Measurements from ENCODE around the gene INPP5D.

INPP5D gene

DNA sequence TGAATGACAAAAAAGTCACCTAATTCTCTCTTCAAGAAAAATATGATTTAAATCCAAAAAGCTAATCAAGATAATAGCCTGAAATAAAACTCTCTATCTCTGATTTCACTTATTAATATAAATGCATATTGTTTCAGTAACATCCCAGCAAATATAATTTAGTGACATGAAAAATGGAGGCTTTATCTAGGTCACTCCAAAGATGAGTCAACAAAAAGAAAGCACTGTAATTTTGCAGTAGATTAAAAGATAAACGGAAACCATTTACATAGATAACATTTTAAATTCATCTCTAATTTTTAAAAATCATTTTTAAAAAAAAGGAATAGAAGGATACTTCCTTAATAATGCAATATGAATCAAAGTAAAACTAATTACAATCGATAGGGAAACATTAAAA, 76.9 kb downstream of the INPP5D start:
- no peak overlapping the region for H3K4me3 ChIP-seq (ENCODE audit: low read depth, low read length)
- TF ChIP-seq, protein P1, sequence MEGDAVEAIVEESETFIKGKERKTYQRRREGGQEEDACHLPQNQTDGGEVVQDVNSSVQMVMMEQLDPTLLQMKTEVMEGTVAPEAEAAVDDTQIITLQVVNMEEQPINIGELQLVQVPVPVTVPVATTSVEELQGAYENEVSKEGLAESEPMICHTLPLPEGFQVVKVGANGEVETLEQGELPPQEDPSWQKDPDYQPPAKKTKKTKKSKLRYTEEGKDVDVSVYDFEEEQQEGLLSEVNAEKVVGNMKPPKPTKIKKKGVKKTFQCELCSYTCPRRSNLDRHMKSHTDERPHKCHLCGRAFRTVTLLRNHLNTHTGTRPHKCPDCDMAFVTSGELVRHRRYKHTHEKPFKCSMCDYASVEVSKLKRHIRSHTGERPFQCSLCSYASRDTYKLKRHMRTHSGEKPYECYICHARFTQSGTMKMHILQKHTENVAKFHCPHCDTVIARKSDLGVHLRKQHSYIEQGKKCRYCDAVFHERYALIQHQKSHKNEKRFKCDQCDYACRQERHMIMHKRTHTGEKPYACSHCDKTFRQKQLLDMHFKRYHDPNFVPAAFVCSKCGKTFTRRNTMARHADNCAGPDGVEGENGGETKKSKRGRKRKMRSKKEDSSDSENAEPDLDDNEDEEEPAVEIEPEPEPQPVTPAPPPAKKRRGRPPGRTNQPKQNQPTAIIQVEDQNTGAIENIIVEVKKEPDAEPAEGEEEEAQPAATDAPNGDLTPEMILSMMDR (IDR thresholded peaks at IDR 0.05; ENCODE audit: low read depth, low read length, missing control alignments): no peak
- DNase-seq (ENCODE audit: low read depth): no peak

DNA sequence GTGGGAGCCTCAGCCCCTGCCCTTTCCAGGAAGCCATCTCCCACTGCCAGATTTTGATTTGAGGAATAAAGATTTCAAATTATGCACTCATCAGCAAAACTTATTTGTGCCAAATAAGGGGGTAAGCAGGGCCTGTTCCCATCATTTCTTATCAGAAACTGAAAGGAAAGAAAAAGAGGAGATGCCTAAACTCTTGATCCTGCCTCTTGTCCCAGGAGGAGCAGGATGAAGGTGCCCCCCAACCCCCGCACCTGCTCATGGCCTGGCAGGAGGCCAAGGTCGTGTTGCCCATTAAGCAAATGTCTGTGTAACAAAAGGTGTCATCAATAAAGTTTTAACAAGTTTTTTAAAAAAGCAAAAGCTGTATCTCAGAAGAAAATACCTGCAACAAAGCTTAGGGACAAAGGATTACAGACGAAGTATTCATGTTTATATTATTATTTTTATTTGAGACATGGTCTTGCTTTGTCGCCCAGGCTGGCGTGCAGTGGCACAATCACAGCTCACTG, 80.0 kb downstream of the INPP5D start:
- DNase-seq (ENCODE audit: low read depth): no peak
- TF ChIP-seq, protein P1 (IDR thresholded peaks at IDR 0.05; ENCODE audit: low read depth, low read length, missing control alignments): no peak
- H3K4me3 ChIP-seq (ENCODE audit: low read depth, low read length): no peak overlapping the region

DNA sequence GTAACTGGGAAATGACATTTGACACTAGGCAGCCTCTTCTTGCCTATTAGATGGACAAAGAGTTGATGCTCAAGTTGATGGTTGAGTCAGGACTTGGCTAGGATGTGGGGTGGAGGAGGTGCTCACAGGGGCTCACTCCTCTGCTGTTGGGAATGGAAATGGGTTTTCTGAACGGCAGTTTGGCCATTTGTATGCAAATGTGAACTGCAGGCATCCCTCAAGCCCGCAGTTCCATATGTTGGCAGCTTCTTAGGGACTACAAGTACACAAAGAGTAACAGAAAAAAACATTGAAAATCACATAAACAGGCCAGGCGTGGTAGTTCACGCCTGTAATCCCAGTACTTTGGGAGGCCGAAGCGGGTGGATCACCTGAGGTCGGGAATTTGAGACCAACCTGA, 80.8 kb downstream of the INPP5D start:
- no peak for DNase-seq (ENCODE audit: low read depth)
- TF ChIP-seq, protein P1 (IDR thresholded peaks at IDR 0.05; ENCODE audit: low read depth, low read length, missing control alignments): no peak
- no peak overlapping the region for H3K4me3 ChIP-seq (ENCODE audit: low read depth, low read length)

DNA sequence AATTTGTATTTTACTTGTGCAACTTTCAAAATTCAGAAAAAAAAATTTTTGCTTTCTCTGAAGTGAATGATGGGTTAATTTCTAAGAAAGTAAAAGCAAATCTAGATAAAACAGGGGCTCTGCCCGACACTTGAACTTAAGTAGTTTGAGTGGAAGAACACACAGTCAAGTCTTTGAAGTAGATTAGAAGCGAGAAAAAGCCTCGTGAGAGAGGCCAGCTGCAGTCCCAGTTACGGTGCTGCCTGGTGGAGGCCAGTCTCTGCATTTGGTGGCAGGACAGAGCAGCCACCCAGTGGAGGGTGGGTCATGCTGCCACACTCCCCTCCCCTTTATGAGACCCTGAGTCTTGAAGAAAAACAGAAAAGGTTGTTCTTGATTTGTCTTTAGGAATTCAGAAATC, 81.8 kb downstream of the INPP5D start:
- TF ChIP-seq, protein P1 (IDR thresholded peaks at IDR 0.05; ENCODE audit: low read depth, low read length, missing control alignments): no peak
- H3K4me3 ChIP-seq (ENCODE audit: low read depth, low read length): no peak overlapping the region
- no peak for DNase-seq (ENCODE audit: low read depth)

DNA sequence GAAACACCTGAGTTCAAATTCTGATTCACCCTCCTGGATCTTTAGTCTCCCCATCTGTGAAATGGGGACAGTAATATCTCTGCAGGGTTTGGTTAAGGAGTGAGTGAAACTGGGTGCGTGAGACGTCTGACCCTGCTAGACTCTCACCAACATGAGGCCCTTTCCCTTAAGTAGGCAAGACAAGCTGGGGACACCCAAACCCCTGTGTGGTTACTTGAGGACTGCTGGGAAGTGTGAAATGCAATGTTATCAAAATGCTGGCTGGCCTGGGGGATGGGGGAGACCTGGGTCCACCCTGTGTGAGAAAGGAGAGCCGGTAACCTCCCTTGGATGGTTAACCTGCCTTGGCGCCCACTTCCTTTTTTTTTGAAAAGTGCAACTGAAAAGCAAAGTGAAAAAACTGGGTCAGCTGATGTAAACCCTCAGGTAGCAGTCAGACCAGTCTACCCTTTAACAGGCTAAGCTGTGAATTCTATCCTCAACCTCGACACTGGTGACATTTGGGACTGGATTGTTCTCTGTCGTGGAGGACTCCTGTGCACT, 82.3 kb downstream of the INPP5D start:
- TF ChIP-seq, protein P1 (IDR thresholded peaks at IDR 0.05; ENCODE audit: low read depth, low read length, missing control alignments): peak; percentile 11
- peak; percentile 61 for DNase-seq (ENCODE audit: low read depth)
- no peak overlapping the region for H3K4me3 ChIP-seq (ENCODE audit: low read depth, low read length)

DNA sequence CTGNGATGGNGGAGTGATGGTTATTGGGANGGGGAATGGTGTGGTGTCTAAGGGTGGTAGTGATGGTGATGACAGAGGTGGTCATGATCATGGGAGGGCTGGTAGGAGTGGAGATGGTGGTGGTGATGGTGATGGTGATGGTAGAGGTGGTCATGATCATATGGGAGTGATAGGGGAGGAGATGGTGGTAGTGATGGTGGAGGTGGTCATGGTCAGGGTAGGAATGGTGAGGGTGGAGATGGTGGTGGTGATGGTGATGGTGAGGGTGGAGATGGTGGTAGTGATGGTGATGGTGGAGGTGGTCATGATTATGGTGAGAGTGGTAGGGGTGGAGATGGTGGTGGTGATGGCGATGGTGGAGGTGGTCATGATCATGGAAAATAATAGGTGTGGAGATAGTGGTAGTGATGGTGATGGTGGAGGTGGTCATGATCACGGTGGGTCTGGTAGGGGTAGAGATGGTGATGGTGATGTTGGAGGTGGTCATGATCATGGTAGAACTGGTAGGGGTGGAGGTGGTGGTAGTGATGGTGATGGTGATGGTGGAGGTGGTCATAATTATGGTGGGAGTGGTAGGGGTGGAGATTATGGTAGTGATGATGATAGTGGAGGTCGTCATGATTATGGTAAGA, 83.7 kb downstream of the INPP5D start:
- TF ChIP-seq, protein P1 (IDR thresholded peaks at IDR 0.05; ENCODE audit: low read depth, low read length, missing control alignments): no peak
- DNase-seq (ENCODE audit: low read depth): no peak
- H3K4me3 ChIP-seq (ENCODE audit: low read depth, low read length): no peak overlapping the region

DNA sequence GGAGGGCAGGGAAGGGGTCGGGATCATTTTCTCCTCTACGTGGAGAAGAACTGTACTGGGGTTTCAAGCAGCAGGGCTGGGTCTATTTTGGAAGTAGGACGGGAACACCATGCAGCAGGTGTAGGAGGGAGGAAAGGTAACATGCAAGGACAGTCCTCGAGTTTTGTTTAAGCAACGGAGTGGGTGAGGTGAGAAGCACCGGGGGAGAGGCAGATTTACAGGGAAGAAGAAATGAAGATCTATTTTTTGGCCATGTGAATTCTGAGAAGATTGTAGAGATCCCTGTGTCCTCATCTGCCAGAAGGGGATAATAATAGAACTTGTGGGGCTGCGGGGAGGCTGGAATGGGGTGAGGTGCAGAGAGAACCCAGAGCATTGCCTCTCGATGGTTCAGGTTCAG, 85.6 kb downstream of the INPP5D start:
- TF ChIP-seq, protein P1 (IDR thresholded peaks at IDR 0.05; ENCODE audit: low read depth, low read length, missing control alignments): no peak
- no peak for DNase-seq (ENCODE audit: low read depth)
- H3K4me3 ChIP-seq (ENCODE audit: low read depth, low read length): no peak overlapping the region

Measured in GM12864 (cell line).